GM18526 (cell line): ENCODE results near the gene OTUD7B.
A peak's percentile ranks its signal among the peaks of the same experiment; 100 is the strongest.

Experiments used
- POLR2A ChIP-seq: IDR thresholded peaks from 3 replicates; pipeline ENCODE4 v1.6.1; 2011; ENCODE audit not compliant: insufficient read length; ENCODE audit errors: extremely low read depth

The OTUD7B gene

DNA sequence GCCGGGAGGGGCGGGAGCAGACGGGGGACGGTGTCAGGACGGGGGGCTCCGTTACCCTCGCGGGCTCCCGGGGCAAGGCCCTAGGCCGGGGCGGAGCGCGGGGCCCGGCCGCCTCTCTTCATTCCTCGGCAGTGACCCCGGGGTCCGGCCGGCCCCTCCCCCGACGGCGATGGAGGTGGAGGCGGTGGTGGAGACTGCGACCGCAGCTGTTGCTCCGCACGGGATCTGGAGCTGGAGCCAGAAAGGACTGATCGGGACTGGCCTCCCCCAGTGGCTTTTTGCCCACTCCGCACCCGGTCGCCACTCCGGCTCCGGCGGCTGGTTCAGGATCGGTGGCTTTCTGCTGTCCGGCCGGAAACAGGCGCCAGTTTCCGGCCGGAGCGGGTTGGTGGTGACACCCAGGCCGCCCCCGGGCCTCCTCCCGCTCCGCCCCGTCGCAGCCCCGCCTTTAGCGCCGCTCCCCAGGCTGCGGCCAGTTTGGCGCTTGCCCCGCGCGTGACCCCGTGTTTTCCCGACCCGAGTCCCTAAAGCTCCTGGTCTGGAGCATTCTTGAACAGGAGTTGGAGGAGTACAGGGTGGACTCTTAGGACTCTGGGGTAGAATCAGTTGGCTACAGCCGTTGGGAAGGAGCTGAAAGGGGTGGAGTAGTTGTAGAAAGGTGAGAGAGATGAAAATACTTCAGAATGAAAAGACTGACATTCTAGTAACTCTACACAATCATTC, at the start of gene OTUD7B:
Gene OTUD7B, minus strand, starts transcription at position 334 of the 723 bp plus-strand sequence. CDS start 33,216 bp downstream, outside the sequence.
- peak; percentile 66 for TF ChIP-seq POLR2A

DNA sequence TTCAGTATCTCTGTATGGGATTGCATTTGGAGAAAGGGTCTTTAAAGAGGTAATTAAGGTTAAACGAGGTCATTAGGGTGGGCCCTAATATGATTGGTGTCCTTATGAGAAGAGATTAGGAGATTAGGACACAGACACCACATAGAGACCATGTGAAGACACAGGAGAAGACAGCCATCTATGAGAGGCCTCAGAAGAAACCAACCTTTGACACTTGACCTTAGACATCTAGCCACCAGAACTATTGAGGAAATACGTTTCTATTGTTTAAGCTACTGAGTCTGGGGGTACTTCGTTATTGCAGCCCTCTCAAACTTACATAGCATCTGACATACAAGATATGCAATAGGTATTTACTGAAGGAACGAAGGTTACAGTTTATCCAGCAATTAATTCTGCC, 49.7 kb upstream of the OTUD7B start:
- no peak for TF ChIP-seq POLR2A

DNA sequence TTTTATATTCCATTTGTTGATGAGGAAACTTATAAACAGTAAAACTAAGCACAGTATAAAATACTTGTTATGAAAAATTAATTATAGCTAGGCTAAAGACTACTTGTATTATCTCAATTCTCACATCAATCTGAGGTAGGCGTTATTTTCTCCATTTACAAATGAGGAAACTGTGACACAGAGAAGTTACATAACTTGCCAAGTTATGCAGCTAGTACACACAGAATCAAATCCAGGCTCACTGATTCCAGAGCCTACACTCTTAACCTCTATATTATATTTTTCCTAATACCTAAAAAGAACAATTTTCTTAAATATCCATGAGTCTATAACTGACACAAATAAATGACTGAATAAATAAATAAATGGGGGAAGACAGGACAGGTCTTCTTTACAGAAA, 45.9 kb upstream of the OTUD7B start:
- TF ChIP-seq POLR2A: no peak

DNA sequence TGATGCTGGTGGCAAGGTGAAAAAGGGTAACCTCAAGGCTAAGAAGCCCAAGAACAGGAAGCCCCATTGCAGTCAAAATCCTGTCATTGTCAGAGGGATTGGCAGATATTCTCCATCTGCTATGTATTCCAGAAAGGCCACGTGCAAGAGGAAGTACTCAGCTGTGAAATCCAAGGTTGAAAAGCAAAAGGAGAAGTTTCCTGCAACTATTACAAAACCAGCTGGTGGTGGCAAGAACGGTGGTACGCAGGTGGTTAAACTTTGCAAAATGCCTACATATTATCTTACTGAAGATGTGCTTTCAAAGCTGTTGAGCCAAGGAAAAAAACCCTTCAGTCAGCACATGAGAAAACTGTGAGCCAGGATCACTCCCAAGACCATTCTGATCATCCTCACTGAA, 43.4 kb upstream of the OTUD7B start:
- no peak for TF ChIP-seq POLR2A

DNA sequence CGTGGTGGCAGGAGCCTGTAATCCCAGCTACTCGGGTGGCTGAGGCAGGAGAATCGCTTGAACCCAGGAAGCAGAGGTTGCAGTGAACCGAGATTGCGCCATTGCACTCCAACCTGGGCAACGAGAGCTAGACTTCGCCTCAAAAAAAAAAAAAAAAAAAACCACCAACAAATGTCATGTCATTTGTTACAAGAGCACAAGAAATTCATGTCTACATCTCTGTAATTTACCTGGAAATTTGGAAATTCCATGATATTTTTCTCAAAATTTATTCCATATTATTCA, 40.5 kb upstream of the OTUD7B start:
- TF ChIP-seq POLR2A: no peak

DNA sequence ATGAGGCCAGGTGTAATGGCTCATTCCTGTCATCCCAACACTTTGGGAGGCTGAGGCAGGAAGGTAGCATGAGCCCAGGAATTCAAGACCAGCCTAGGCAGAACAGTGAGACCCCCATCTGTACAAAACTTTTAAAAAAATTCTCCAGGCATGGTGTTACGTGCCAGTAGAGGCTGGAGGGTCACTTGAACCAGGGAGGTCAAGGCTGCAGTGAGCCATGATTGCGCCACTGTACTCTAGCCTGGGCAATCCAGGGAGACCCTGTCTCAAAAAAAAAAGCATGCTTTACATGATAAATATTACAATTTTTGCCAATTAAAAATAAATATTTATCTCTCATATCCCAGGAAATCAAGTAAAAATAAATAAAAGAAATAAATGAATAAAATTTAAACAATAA, 39.4 kb upstream of the OTUD7B start:
- no peak for TF ChIP-seq POLR2A

DNA sequence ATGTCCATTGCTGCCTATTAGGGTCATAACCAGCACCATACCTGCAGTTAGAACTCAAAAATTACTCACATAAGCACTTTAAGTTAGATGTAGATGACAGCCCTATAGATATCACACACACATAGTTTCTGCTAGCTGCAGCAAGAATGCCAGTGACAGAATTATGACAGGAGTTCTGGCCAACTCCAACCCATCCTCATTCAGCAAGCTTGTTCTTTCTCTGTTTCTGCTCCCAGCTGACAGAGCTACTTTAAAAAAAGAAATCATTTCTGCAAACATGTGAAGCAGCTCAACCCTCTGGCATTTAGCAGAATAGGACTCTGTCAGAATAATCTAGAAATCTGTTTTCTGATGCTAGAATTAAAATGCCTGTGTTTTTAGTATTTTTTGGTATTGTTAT, 23.8 kb upstream of the OTUD7B start:
- no peak for TF ChIP-seq POLR2A

DNA sequence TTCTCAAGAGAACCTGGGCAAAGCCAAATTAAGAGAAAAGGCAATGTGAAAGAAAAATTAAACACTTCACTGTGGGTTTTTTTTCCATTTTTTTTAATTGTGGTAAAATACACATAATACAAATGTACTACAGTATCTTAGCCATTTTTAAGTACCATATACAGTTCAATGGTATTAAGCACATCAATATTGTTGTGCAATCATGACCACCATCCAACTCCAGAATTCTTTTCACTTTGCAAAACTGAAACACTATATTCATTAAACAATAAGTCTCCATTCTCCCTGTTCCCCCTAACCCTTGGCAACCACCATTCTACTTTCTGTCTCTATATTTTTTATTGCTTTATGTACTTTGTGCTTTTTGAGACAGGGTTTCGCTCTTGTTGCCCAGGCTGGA, 17.8 kb upstream of the OTUD7B start:
- TF ChIP-seq POLR2A: no peak

DNA sequence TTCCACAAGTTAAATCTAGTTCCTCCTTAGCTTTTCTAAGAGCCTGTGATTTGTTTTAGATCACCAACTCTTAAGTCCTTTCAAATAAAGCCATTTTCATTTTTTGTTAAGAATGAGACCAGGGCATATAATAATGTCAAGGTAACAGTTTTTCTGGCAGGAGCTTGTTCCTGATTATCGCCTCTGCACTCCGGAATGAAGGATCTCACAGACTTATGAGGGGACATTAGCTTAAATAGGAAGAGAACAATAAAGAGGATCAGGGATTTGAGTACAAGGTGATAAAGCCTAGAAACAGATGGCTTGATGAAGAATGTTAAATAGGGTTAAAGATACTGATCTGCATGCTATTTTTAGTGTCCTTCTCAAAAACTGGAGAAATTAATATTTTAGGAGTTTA, 13.6 kb upstream of the OTUD7B start:
- TF ChIP-seq POLR2A: no peak

DNA sequence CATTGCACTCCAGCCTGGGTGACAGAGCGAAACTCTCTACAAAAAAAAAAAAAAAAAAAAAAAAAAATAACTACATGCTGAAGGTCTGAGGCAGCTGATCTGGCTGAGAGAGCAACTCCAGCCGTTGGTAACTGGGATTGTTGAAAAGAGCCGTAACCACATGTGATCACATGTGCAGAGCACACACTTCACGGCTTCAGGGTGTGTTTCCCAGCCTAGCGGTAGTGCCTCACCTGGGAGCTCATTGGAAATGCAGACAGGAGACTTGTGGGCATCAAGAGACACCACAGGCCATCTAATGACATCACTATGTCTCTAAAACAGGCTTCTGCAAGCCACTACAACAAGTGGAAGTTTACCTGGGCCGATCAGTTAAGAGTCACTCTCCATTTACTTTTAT, 11.8 kb upstream of the OTUD7B start:
- no peak for TF ChIP-seq POLR2A

DNA sequence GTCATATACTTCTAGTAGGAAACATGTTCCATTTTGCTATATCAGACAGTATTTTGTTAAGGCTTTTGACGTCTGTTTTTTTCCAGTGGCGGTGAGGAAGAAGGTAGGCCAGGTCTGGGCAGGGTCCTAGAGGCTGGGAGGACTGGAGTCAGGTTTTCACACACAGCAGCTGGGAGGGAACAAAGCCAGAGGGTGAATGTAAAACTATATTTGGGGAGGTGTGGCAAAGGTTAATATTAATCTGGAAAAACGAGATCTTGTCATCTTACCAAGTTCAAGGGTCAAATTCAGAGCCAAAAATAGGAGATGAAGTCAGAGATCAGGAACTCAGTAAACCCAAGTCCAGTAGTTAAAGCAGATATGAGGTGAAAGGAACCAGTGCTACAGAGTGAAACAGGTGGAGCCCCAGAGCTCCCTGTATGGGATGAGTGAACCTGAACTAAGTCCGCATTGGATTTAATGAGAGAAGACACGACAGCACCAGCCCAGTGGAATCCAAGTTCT, 10.7 kb upstream of the OTUD7B start:
- TF ChIP-seq POLR2A: no peak

DNA sequence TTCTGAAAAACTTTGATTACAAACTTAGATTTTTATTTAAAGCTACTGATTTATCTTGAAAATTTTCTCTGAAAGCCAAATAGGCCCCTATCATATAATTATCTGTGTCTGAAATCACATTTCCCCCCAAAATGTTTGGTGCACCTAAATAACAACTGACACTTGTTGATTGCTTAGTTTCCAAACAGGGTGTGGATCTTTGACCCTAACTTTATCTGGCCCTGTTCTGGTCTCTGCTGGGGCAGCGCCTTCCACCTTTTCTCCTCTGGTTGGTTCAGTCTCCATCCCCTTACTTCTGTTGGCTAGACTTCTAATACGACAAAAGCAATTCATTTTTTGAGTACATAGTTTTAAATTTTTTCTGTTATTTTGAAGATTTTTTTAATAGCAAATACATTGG, 10.2 kb upstream of the OTUD7B start:
- no peak for TF ChIP-seq POLR2A

DNA sequence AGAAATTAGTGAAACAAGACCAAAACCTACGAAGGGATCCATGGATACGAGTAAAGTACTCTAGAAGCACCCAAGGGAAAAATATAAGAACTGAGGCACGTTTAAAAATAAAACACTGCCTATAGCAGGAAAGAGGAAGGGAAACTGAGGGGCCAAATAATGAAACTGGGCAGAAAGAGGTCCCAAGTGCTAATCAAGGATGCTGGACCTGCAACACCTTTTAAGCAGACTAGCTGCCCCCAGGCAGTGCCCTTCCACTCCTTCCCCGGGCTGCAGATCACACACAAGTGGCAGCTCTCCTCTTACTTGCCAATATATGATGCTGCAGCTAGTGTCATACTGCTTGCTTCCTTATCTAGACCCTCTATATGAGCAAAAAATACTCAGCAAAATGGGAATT, 7.6 kb upstream of the OTUD7B start:
- TF ChIP-seq POLR2A: no peak

DNA sequence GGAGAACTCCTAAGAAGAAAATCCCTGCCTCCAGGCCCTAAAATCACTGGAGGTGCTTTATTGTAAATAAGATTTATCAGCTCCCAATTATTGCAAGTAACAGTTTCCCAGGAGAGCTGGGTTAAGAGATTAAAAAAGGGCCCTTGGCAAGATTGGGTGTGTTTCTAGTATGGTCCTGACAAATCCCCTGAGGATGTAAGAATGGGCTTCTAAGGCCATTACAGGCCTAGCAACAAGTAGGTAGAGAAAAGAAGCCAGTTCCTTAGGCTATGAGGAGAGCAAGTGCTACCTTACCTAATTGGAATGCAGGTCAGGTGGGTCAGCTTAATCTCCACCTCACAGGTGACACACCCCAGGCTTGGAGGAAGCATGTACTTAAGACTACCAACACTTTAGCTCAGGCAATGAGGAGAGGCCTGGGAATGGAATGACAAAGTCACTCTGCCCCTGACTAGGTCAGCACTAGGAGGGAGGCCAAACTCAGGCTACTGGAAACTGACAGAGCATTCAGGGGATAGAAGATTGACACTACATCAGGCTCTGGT, 6.8 kb upstream of the OTUD7B start:
- no peak for TF ChIP-seq POLR2A

DNA sequence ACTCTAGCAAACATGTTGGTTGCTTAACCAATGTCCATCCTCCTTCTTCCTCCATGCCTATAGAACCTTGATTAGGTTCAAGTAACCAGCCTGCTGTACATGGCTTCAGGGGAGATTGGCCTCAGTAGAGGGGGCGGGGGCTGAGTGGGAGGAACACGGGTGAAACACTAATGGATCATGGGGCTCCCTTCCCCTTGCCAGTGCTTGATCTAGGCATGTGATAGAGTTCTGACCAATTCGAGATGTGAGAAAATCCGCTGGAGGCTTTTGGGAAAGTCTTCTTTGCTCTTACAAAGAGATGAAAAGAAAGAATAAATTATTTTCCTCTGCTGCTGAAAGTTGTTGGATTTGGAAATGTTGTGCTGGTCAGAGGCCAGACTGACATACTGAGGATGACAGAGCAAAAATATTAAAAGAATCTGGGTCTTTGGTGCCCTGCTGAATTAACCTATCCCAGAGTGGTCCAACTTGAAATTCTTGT, 5.2 kb upstream of the OTUD7B start:
- TF ChIP-seq POLR2A: no peak

DNA sequence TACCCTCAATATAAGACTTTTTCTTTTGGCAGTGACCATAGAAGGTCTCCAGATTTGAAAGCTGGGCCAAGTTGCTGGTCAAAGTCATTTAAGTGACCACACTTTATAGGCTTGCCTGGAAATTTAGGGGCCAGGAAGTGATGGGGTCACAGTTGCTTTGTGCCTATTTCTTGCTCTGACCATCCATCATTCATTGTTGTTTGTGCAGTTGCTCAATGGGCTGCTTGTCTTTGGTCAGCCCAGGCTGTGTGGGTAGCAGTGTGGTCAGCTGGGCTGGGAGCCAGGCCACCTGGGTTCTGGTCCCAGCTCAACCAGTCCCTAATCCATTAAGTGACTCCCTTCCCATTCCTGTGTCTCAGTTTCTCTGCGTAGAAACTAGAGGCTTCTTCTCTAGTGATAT, 2.1 kb upstream of the OTUD7B start:
- no peak for TF ChIP-seq POLR2A
